Endothelial cell of umbilical vein (primary cell): ENCODE results near the gene SCAMP5. TPM values are rescaled to one million over a fixed set of nuclear protein-coding genes. Genes with fewer than 3 reads are reported as not detected.

Experiments
- BruUV-seq: library from RNA; stranded (reverse); fragments of 400-500 nt; replicated peaks from 2 replicates; lab custom pipeline; 2021; lab: Mats Ljungman, UMichigan
- CTCF ChIA-PET: fragments of 300-600, 350-600 bp; sonication (Branson Sonifier 250); formaldehyde crosslinking; loops from one replicate; lab custom pipeline; 2021; ENCODE audit warnings: antibody characterized with exemption, inconsistent platforms; lab: Charles Lee
- POLR2A ChIA-PET: fragments of 300-600, 350-600 bp; sonication (Branson Sonifier 250); formaldehyde crosslinking; loops from one replicate; lab custom pipeline; 2021; ENCODE audit warnings: antibody characterized with exemption, inconsistent platforms; lab: Charles Lee
- DNase-seq: peaks from one replicate; pipeline ENCODE4 v3.0.0-alpha.2; 2011; ENCODE audit warnings: low read depth, low spot score
- FAIRE-seq: peaks from 2 replicates; lab custom pipeline; 2011; peaks lifted over from hg19 to GRCh38; lab: Jason Lieb, UNC
- H2AFZ ChIP-seq: 2 replicates; pipeline ENCODE4 v1.6.0; 2012; ENCODE audit warnings: low read depth, low read length, control low read depth, inconsistent platforms
- H3K27ac ChIP-seq: 2 replicates; pipeline ENCODE4 v1.5.1; 2011; ENCODE audit warnings: low read depth, mild to moderate bottlenecking, control low read depth, low read length, moderate library complexity; ENCODE audit not compliant: insufficient read depth
- H3K27me3 ChIP-seq, 2 experiments: 2 replicates each; pipeline versions ENCODE4 v1.6.0 to v1.6.1; 2011; ENCODE audit warnings: low read length in 2 of 2, mixed read lengths in 1 of 2; ENCODE audit not compliant: control insufficient read depth in 2 of 2, insufficient read depth in 2 of 2
- H3K36me3 ChIP-seq, 2 experiments: 2 replicates in 1 of 2; 3 replicates in 1 of 2; pipeline ENCODE4 v1.5.1; 2011; ENCODE audit warnings: low read length in 2 of 2, mild to moderate bottlenecking in 1 of 2, moderate library complexity in 1 of 2; ENCODE audit not compliant: control insufficient read depth in 2 of 2, insufficient read depth in 2 of 2; ENCODE audit errors: extremely low read depth in 1 of 2
- H3K4me1 ChIP-seq: 3 replicates; pipeline ENCODE4 v1.5.1; 2011; ENCODE audit warnings: mild to moderate bottlenecking, low read length; ENCODE audit not compliant: control insufficient read depth, insufficient read depth; ENCODE audit errors: extremely low read depth
- H3K4me2 ChIP-seq: 2 replicates; pipeline ENCODE4 v1.6.1; 2011; ENCODE audit warnings: low read length, control low read depth, mixed read lengths; ENCODE audit not compliant: insufficient read depth
- H3K4me3 ChIP-seq, 3 experiments: fragments of 200-600 bp in 1 of 3; sonication (generic), shearing (Covaris generic) in 1 of 3; replicated peaks in 1 of 3; 2 replicates each; pipeline ENCODE4 v1.5.1; 2011 to 2016; ENCODE audit warnings: control low read depth in 3 of 3, low read length in 3 of 3, mild to moderate bottlenecking in 2 of 3, inconsistent platforms in 1 of 3, low read depth in 1 of 3, moderate library complexity in 1 of 3; ENCODE audit not compliant: insufficient read depth in 1 of 3
- H3K79me2 ChIP-seq: 2 replicates; pipeline ENCODE4 v1.6.0; 2012; ENCODE audit warnings: low read length, inconsistent platforms; ENCODE audit not compliant: control insufficient read depth, insufficient read depth
- H3K9ac ChIP-seq: replicated peaks from 2 replicates; pipeline ENCODE3; 2011; ENCODE audit warnings: low read length, control low read depth; ENCODE audit not compliant: insufficient read depth; ENCODE audit errors: extremely low read depth
- H3K9me1 ChIP-seq: replicated peaks from 3 replicates; pipeline ENCODE4 v1.6.0; 2011; ENCODE audit warnings: mild to moderate bottlenecking, low read length; ENCODE audit not compliant: control insufficient read depth, insufficient read depth; ENCODE audit errors: extremely low read depth
- H3K9me3 ChIP-seq: replicated peaks from 2 replicates; pipeline ENCODE4 v1.5.1; 2012; ENCODE audit warnings: low read length, inconsistent platforms; ENCODE audit not compliant: control insufficient read depth, insufficient read depth
- H4K20me1 ChIP-seq: replicated peaks from 2 replicates; pipeline ENCODE3; 2011; ENCODE audit warnings: mild to moderate bottlenecking, low read length; ENCODE audit not compliant: control insufficient read depth, insufficient read depth; ENCODE audit errors: extremely low read depth
- CTCF ChIP-seq, 2 donors: IDR thresholded peaks; 1 replicate in 1 of 2; 2 replicates in 1 of 2; pipeline ENCODE4 v1.5.1; 2011; ENCODE audit warnings: low read length in 2 of 2, mild to moderate bottlenecking in 2 of 2, moderate library complexity in 2 of 2, control low read depth in 1 of 2, inconsistent platforms in 1 of 2, low read depth in 1 of 2; ENCODE audit not compliant: insufficient read depth in 1 of 2; ENCODE audit errors: extremely low read depth in 1 of 2
- EZH2 ChIP-seq: IDR thresholded peaks from 2 replicates; pipeline ENCODE4 v1.6.1; 2012; ENCODE audit warnings: borderline replicate concordance, low read depth, mild to moderate bottlenecking, moderate library complexity, low read length, inconsistent platforms; ENCODE audit not compliant: severe bottlenecking
- FOS ChIP-seq: IDR thresholded peaks from 2 replicates; pipeline ENCODE4 v1.6.1; 2011; ENCODE audit warnings: mild to moderate bottlenecking, low read length, moderate library complexity, borderline replicate concordance; ENCODE audit not compliant: insufficient read depth
- GATA2 ChIP-seq: IDR thresholded peaks from 2 replicates; pipeline ENCODE4 v1.7.0; 2011; ENCODE audit warnings: low read depth, mild to moderate bottlenecking, moderate library complexity, mixed read lengths, low read length; ENCODE audit not compliant: insufficient read length, insufficient read depth
- JUN ChIP-seq: IDR thresholded peaks from 2 replicates; pipeline ENCODE4 v1.6.1; 2011; ENCODE audit warnings: borderline replicate concordance, low read depth; ENCODE audit not compliant: insufficient read length, insufficient read depth
- MAX ChIP-seq: IDR thresholded peaks from 2 replicates; pipeline ENCODE4 v1.6.1; 2011; ENCODE audit not compliant: insufficient read depth, insufficient read length
- MYC ChIP-seq: IDR thresholded peaks from one replicate; pipeline ENCODE4 v1.6.1; 2011; ENCODE audit warnings: mild to moderate bottlenecking, low read depth, low read length
- POLR2A ChIP-seq: IDR thresholded peaks from 2 replicates; pipeline ENCODE4 v1.6.1; 2012; ENCODE audit warnings: low read depth, mild to moderate bottlenecking, control low read depth, low read length
- POLR2AphosphoS5 ChIP-seq: IDR thresholded peaks from 2 replicates; pipeline ENCODE4 v1.6.1; 2012; ENCODE audit warnings: low read depth, mild to moderate bottlenecking, control low read depth, low read length, moderate library complexity; ENCODE audit not compliant: insufficient read depth
- dilution Hi-C: fragments of 300-500 bp; cut with MboI; formaldehyde crosslinking; loops from one replicate; pipeline ENCODE4 v1.15.0; 2019; ENCODE audit warnings: low sequenced_read_pairs; ENCODE audit not compliant: extremely low pct_ligation_motif_present
- intact Hi-C: fragments of 100-400 bp; cut with micrococcal nuclease; formaldehyde crosslinking; loops from one replicate; pipeline ENCODE4 v1.10.0; 2022
- polyA plus RNA-seq, 4 experiments: library from polyadenylated mRNA; depleted of rRNA in 3 of 4; stranded (reverse) in 3 of 4; unstranded in 1 of 4; fragments of >200 nt; gene quantifications; 2 replicates each; pipeline versions ENCODE4 v1.2.1 to v1.2.3, GENCODE V29; 2011 to 2012; ENCODE audit warnings: missing spikeins in 1 of 4
- total RNA-seq: library from RNA; stranded (reverse); gene quantifications from 2 replicates; pipeline ENCODE4 v1.2.3, GENCODE V29; 2021

The SCAMP5 gene
- total and polyA plus RNA-seq, 2 donors (not counting 3 experiments of a cell fraction or from before 2014, with no cell fraction given): 1.9 to 6.2 TPM

- TF ChIP-seq CTCF (IDR thresholded peaks at IDR 0.05; ENCODE audit: extremely low read depth in 1 of 2, insufficient read depth in 1 of 2, low read depth in 1 of 2, low read length in 2 of 2): no peak
- peak; percentile 80 for TF ChIP-seq POLR2A
- no peak for TF ChIP-seq MYC
- no peak for TF ChIP-seq MAX
- TF ChIP-seq EZH2: no peak
- no peak for TF ChIP-seq JUN
- peak; percentile 82 for TF ChIP-seq POLR2AphosphoS5
- TF ChIP-seq FOS: no peak
- TF ChIP-seq GATA2: no peak
- POLR2A ChIA-PET: interaction anchor here (0.5 to 0.7 kb wide), 5 partner anchors 10 to 143 kb away, joined by 3 to 7 read pairs (median 4); no protein-coding TSS in a partner anchor
- Histone ChIP-seq H4K20me1 (no peaks in the 10 kb centered on the region), H3K4me3 (peak within 1 kb of the TSS; percentile 44 to 56 (median 53)), H3K79me2 (peaks cover 15% of the 10 kb centered on the region), H2AFZ (peak within 1 kb of the TSS; percentile 93), H3K9ac (peak within 1 kb of the TSS; percentile 64), H3K9me1 (no peaks in the 10 kb centered on the region), H3K36me3 (no peaks in the 10 kb centered on the region), H3K4me1 (peaks cover 58% of the 10 kb centered on the region), H3K4me2 (peak within 1 kb of the TSS; percentile 89), H3K27me3 (peaks cover 0 to 3% of the 10 kb centered on the region in 2 experiments), H3K27ac (peak within 1 kb of the TSS; percentile 46), H3K9me3 (no peaks in the 10 kb centered on the region)
- FAIRE-seq: no peak
- BruUV-seq: no TSS peak
- DNase-seq: peak; percentile 76
- dilution Hi-C loops (no loop called here), intact Hi-C loops (loop anchor here (1.0 to 2.0 kb wide), 4 partner anchors 18 to 247 kb away; partner anchors contain the start of gene COX5A)
- CTCF ChIA-PET: interaction anchor here (0.5 to 3.8 kb wide), 16 partner anchors 9 to 351 kb away, joined by 3 to 20 read pairs (median 5); partner anchors contain the start of genes COX5A, CSK, PPCDC and SCAMP5
These were observed 38.5 kb upstream of the SCAMP5 start, which contains the start of gene RPP25 for GRCh38 chr15:74956648-74957475. Gene RPP25 (minus strand): TSS chr15:74956772. CDS start chr15:74956583, 189 bp downstream.
